ENCODE measurements around the gene PLEKHM1. TPM values are rescaled to one million over a fixed set of nuclear protein-coding genes. Genes with fewer than 3 reads are reported as not detected.

PLEKHM1 gene
- total and polyA plus RNA-seq, 10 donors: 7.4 to 121 (median 80.0) TPM

GRCh38 chr17:45408611-45409421, 81.7 kb downstream of the PLEKHM1 start:
- no peaks in the 10 kb centered on the region for H3K9me3 ChIP-seq
- intact Hi-C loops (cut with DNase I; ENCODE audit: low total_unique reads): no loop called here
- TF ChIP-seq POLR2AphosphoS5 (IDR thresholded peaks at IDR 0.05) (no peak), CTCF (IDR thresholded peaks at IDR 0.05 in 8 of 11, conservative IDR thresholded peaks at IDR 0.05 in 3 of 11) (no peak), POLR2A (IDR thresholded peaks at IDR 0.05) (no peak)
- peaks cover 49 to 94% (median 75%) of the 10 kb centered on the region in 6 donors for H3K4me1 ChIP-seq
- H3K27me3 ChIP-seq (replicated peaks in 1 of 7): no peaks in the 10 kb centered on the region
- WGBS, 5 donors: 37 to 44% (median 42%) methylated on average over 11 of the region's 11 CpGs
- H3K36me3 ChIP-seq: peaks cover 3 to 39% (median 23%) of the 10 kb centered on the region in 6 donors
- peak; percentile 67 for DNase-seq
- H3K27ac ChIP-seq: peak overlapping the region in 7 of 8 donors; percentile 84 to 95 (median 90)
- H3K4me3 ChIP-seq: peak overlapping the region; percentile 50 to 87 (median 72)

- Histone ChIP-seq H3K4me3 (peak overlapping the region in 1 of 8 donors; percentile 40), H3K4me1 (peaks cover 33 to 67% (median 48%) of the 10 kb centered on the region in 6 donors), H3K27me3 (replicated peaks in 1 of 7) (no peaks in the 10 kb centered on the region), H3K9me3 (no peaks in the 10 kb centered on the region), H3K36me3 (peaks cover 3 to 66% (median 50%) of the 10 kb centered on the region in 6 donors), H3K27ac (peak overlapping the region in 5 of 8 donors; percentile 19 to 95 (median 94))
- DNase-seq: no peak
- intact Hi-C loops (cut with DNase I; ENCODE audit: low total_unique reads): no loop called here
- 56 to 68% (median 62%) methylated on average over 7 of the region's 7 CpGs for WGBS, 5 donors
- no peak for TF ChIP-seq POLR2A (IDR thresholded peaks at IDR 0.05)
- TF ChIP-seq POLR2AphosphoS5 (IDR thresholded peaks at IDR 0.05): no peak
- no peak for TF ChIP-seq CTCF (IDR thresholded peaks at IDR 0.05 in 8 of 11, conservative IDR thresholded peaks at IDR 0.05 in 3 of 11)
Observed at GRCh38 chr17:45406107-45406506, 84.4 kb downstream of the PLEKHM1 start.

GRCh38 chr17:45405250-45406086, 85.1 kb downstream of the PLEKHM1 start:
- DNase-seq: peak; percentile 71
- intact Hi-C loops (cut with DNase I; ENCODE audit: low total_unique reads): no loop called here
- Histone ChIP-seq H3K4me1 (peaks cover 28 to 60% (median 42%) of the 10 kb centered on the region in 6 donors), H3K9me3 (no peaks in the 10 kb centered on the region), H3K4me3 (peak overlapping the region in 1 of 8 donors; percentile 10), H3K36me3 (peaks cover 3 to 72% (median 55%) of the 10 kb centered on the region in 6 donors), H3K27me3 (replicated peaks in 1 of 7) (no peaks in the 10 kb centered on the region), H3K27ac (peak overlapping the region in 3 of 8 donors; percentile 94 to 95 (median 95))
- 75 to 90% (median 83%) methylated on average over 28 to 48 of the region's 48 CpGs for WGBS, 5 donors
- TF ChIP-seq POLR2A (IDR thresholded peaks at IDR 0.05): no peak
- no peak for TF ChIP-seq CTCF (IDR thresholded peaks at IDR 0.05 in 8 of 11, conservative IDR thresholded peaks at IDR 0.05 in 3 of 11)
- TF ChIP-seq POLR2AphosphoS5 (IDR thresholded peaks at IDR 0.05): no peak

Measured in spleen (tissue), 11 donors.